ENCODE results near the gene EIF4B. TPM values are rescaled to one million over a fixed set of nuclear protein-coding genes. Genes with fewer than 3 reads are reported as not detected.

The EIF4B gene
- total and polyA plus RNA-seq, 2 of the 13 experiments (the other 11 are each of a cell fraction or from before 2014, with no cell fraction given), result 416 to 548 TPM

- TF ChIP-seq, protein P1, sequence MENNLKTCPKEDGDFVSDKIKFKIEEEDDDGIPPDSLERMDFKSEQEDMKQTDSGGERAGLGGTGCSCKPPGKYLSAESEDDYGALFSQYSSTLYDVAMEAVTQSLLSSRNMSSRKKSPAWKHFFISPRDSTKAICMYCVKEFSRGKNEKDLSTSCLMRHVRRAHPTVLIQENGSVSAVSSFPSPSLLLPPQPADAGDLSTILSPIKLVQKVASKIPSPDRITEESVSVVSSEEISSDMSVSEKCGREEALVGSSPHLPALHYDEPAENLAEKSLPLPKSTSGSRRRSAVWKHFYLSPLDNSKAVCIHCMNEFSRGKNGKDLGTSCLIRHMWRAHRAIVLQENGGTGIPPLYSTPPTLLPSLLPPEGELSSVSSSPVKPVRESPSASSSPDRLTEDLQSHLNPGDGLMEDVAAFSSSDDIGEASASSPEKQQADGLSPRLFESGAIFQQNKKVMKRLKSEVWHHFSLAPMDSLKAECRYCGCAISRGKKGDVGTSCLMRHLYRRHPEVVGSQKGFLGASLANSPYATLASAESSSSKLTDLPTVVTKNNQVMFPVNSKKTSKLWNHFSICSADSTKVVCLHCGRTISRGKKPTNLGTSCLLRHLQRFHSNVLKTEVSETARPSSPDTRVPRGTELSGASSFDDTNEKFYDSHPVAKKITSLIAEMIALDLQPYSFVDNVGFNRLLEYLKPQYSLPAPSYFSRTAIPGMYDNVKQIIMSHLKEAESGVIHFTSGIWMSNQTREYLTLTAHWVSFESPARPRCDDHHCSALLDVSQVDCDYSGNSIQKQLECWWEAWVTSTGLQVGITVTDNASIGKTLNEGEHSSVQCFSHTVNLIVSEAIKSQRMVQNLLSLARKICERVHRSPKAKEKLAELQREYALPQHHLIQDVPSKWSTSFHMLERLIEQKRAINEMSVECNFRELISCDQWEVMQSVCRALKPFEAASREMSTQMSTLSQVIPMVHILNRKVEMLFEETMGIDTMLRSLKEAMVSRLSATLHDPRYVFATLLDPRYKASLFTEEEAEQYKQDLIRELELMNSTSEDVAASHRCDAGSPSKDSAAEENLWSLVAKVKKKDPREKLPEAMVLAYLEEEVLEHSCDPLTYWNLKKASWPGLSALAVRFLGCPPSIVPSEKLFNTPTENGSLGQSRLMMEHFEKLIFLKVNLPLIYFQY (CRISPR knock-in tag; IDR thresholded peaks at IDR 0.05; ENCODE audit: borderline replicate concordance), result no peak
- TF ChIP-seq, protein P2, sequence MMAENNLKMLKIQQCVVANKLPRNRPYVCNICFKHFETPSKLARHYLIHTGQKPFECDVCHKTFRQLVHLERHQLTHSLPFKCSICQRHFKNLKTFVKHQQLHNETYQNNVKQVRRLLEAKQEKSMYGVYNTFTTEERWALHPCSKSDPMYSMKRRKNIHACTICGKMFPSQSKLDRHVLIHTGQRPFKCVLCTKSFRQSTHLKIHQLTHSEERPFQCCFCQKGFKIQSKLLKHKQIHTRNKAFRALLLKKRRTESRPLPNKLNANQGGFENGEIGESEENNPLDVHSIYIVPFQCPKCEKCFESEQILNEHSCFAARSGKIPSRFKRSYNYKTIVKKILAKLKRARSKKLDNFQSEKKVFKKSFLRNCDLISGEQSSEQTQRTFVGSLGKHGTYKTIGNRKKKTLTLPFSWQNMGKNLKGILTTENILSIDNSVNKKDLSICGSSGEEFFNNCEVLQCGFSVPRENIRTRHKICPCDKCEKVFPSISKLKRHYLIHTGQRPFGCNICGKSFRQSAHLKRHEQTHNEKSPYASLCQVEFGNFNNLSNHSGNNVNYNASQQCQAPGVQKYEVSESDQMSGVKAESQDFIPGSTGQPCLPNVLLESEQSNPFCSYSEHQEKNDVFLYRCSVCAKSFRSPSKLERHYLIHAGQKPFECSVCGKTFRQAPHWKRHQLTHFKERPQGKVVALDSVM (CRISPR knock-in tag; IDR thresholded peaks at IDR 0.05), result peak; percentile 77
- TF ChIP-seq POLR2AphosphoS2 (IDR thresholded peaks at IDR 0.05; ENCODE audit: low read depth, low read length) (no peak), THAP11 (CRISPR knock-in tag; IDR thresholded peaks at IDR 0.05) (no peak), GATA4 (IDR thresholded peaks at IDR 0.05; ENCODE audit: borderline replicate concordance, low read depth) (no peak), RCOR2 (CRISPR knock-in tag; IDR thresholded peaks at IDR 0.05) (no peak; the same call in 1 of the 2 replicates), ZNF20 (CRISPR knock-in tag; IDR thresholded peaks at IDR 0.05) (no peak), KDM6A (CRISPR knock-in tag; IDR thresholded peaks at IDR 0.05; ENCODE audit: low read depth) (no peak), ZNF329 (CRISPR knock-in tag; IDR thresholded peaks at IDR 0.05; ENCODE audit: low read depth) (no peak), ZSCAN12 (CRISPR knock-in tag; IDR thresholded peaks at IDR 0.05) (no peak)
- TF ChIP-seq, protein P3, sequence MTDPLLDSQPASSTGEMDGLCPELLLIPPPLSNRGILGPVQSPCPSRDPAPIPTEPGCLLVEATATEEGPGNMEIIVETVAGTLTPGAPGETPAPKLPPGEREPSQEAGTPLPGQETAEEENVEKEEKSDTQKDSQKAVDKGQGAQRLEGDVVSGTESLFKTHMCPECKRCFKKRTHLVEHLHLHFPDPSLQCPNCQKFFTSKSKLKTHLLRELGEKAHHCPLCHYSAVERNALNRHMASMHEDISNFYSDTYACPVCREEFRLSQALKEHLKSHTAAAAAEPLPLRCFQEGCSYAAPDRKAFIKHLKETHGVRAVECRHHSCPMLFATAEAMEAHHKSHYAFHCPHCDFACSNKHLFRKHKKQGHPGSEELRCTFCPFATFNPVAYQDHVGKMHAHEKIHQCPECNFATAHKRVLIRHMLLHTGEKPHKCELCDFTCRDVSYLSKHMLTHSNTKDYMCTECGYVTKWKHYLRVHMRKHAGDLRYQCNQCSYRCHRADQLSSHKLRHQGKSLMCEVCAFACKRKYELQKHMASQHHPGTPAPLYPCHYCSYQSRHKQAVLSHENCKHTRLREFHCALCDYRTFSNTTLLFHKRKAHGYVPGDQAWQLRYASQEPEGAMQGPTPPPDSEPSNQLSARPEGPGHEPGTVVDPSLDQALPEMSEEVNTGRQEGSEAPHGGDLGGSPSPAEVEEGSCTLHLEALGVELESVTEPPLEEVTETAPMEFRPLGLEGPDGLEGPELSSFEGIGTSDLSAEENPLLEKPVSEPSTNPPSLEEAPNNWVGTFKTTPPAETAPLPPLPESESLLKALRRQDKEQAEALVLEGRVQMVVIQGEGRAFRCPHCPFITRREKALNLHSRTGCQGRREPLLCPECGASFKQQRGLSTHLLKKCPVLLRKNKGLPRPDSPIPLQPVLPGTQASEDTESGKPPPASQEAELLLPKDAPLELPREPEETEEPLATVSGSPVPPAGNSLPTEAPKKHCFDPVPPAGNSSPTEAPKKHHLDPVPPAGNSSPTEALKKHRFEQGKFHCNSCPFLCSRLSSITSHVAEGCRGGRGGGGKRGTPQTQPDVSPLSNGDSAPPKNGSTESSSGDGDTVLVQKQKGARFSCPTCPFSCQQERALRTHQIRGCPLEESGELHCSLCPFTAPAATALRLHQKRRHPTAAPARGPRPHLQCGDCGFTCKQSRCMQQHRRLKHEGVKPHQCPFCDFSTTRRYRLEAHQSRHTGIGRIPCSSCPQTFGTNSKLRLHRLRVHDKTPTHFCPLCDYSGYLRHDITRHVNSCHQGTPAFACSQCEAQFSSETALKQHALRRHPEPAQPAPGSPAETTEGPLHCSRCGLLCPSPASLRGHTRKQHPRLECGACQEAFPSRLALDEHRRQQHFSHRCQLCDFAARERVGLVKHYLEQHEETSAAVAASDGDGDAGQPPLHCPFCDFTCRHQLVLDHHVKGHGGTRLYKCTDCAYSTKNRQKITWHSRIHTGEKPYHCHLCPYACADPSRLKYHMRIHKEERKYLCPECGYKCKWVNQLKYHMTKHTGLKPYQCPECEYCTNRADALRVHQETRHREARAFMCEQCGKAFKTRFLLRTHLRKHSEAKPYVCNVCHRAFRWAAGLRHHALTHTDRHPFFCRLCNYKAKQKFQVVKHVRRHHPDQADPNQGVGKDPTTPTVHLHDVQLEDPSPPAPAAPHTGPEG (CRISPR knock-in tag; IDR thresholded peaks at IDR 0.05), result no peak
- TF ChIP-seq, protein P4, sequence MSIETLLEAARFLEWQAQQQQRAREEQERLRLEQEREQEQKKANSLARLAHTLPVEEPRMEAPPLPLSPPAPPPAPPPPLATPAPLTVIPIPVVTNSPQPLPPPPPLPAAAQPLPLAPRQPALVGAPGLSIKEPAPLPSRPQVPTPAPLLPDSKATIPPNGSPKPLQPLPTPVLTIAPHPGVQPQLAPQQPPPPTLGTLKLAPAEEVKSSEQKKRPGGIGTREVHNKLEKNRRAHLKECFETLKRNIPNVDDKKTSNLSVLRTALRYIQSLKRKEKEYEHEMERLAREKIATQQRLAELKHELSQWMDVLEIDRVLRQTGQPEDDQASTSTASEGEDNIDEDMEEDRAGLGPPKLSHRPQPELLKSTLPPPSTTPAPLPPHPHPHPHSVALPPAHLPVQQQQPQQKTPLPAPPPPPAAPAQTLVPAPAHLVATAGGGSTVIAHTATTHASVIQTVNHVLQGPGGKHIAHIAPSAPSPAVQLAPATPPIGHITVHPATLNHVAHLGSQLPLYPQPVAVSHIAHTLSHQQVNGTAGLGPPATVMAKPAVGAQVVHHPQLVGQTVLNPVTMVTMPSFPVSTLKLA (IDR thresholded peaks at IDR 0.05), result no peak
Measured at GRCh38 chr12:53048780-53049401, 42.6 kb downstream of the EIF4B start (continued).
